NCI-H1436 treated with DMSO at 0.1 percent for 48 hours (cell line): ENCODE results near the gene ME3.
"Not testable (repeated sequence)": the region's sequence is repeated elsewhere in the genome, so short reads cannot be mapped to it uniquely, and the experiment has no call there.

Experiments
- DNase-seq: peaks from one replicate; lab custom pipeline; 2025; lab: John Stamatoyannopoulos, UW

Gene ME3

GRCh38 chr11:86558841-86559240 is 113.6 kb downstream of the ME3 start:
- no peak for DNase-seq

- DNase-seq, result no peak
Observed at GRCh38 chr11:86558207-86558606, 114.2 kb downstream of the ME3 start.

GRCh38 chr11:86555866-86556265 is 116.5 kb downstream of the ME3 start:
- no peak for DNase-seq

- DNase-seq, result no peak
Observed at GRCh38 chr11:86555401-86555800, 117.0 kb downstream of the ME3 start.

GRCh38 chr11:86553265-86553664 is 119.2 kb downstream of the ME3 start:
- no peak for DNase-seq

- DNase-seq, result no peak
Observed at GRCh38 chr11:86551288-86552092, 120.9 kb downstream of the ME3 start.

- DNase-seq, result no peak
Observed at GRCh38 chr11:86550757-86551156, 121.7 kb downstream of the ME3 start.

- no peak for DNase-seq
Observed at GRCh38 chr11:86548271-86548917, 124.0 kb downstream of the ME3 start.

- no peak for DNase-seq
Observed at GRCh38 chr11:86547727-86548126, 124.7 kb downstream of the ME3 start.

GRCh38 chr11:86541299-86541698 is 131.1 kb downstream of the ME3 start:
- DNase-seq, result not testable (repeated sequence)

- DNase-seq, result no peak
Observed at GRCh38 chr11:86538223-86538548, 134.2 kb downstream of the ME3 start.

GRCh38 chr11:86537541-86538222 is 134.7 kb downstream of the ME3 start:
- no peak for DNase-seq

GRCh38 chr11:86535773-86536172 is 136.6 kb downstream of the ME3 start:
- no peak for DNase-seq

GRCh38 chr11:86524620-86525352 is 147.6 kb downstream of the ME3 start:
- no peak for DNase-seq

- no peak for DNase-seq
Observed at GRCh38 chr11:86523738-86524619, 148.4 kb downstream of the ME3 start.

- not testable (repeated sequence) for DNase-seq
Observed at GRCh38 chr11:86522512-86522911, 149.9 kb downstream of the ME3 start.

GRCh38 chr11:86519064-86519911 is 153.1 kb downstream of the ME3 start:
- no peak for DNase-seq

GRCh38 chr11:86518211-86518610 is 154.2 kb downstream of the ME3 start:
- DNase-seq, result no peak

- no peak for DNase-seq
Observed at GRCh38 chr11:86517557-86517956, 154.9 kb downstream of the ME3 start.

- DNase-seq, result no peak
Observed at GRCh38 chr11:86515297-86516094, 156.9 kb downstream of the ME3 start.
